Pulmonary artery endothelial cell (primary cell): Measurements from ENCODE around the gene NCKAP5L. TPM values are rescaled to one million over a fixed set of nuclear protein-coding genes. Genes with fewer than 3 reads are reported as not detected.
A peak's percentile ranks its signal among the peaks of the same experiment; 100 is the strongest.
"Not testable (repeated sequence)": the region's sequence is repeated elsewhere in the genome, so short reads cannot be mapped to it uniquely, and the experiment has no call there.

ENCODE experiments used
- DNase-seq: peaks from one replicate; pipeline ENCODE4 v3.0.0-alpha.2; 2011; ENCODE audit warnings: low read depth, low spot score
- total RNA-seq: library from RNA; depleted of rRNA; stranded (reverse); fragments of >200 nt; gene quantifications from 2 replicates; pipeline ENCODE4 v1.2.3, GENCODE V29; 2014

The NCKAP5L gene
- 11.8 and 11.9 TPM in 2 replicates for total RNA-seq

- peak; percentile 87 for DNase-seq
Measured at GRCh38 chr12:49828133-49829091, at the start of gene NCKAP5L. Gene NCKAP5L (minus strand): TSS chr12:49828413. CDS start chr12:49804044, 24,369 bp downstream.

GRCh38 chr12:49877066-49877465 is 48.9 kb upstream of the NCKAP5L start:
- no peak for DNase-seq

- DNase-seq: no peak
Measured at GRCh38 chr12:49876070-49876469, 47.9 kb upstream of the NCKAP5L start.

- DNase-seq: no peak
Measured at GRCh38 chr12:49875115-49875720, 47.0 kb upstream of the NCKAP5L start.

- DNase-seq: no peak
Measured at GRCh38 chr12:49874142-49874897, 46.1 kb upstream of the NCKAP5L start.

GRCh38 chr12:49873361-49873934 is 45.2 kb upstream of the NCKAP5L start:
- DNase-seq: no peak

- DNase-seq: no peak
Measured at GRCh38 chr12:49872781-49873181, 44.6 kb upstream of the NCKAP5L start.

- no peak for DNase-seq
Measured at GRCh38 chr12:49872381-49872780, 44.2 kb upstream of the NCKAP5L start.

- not testable (repeated sequence) for DNase-seq
Measured at GRCh38 chr12:49871811-49872251, 43.6 kb upstream of the NCKAP5L start.

GRCh38 chr12:49871263-49871561 is 43.0 kb upstream of the NCKAP5L start:
- DNase-seq: no peak

- no peak for DNase-seq
Measured at GRCh38 chr12:49870501-49871262, 42.5 kb upstream of the NCKAP5L start.

- no peak for DNase-seq
Measured at GRCh38 chr12:49869816-49870500, 41.7 kb upstream of the NCKAP5L start.

- DNase-seq: peak; percentile 99
Measured at GRCh38 chr12:49868952-49869815, 41.0 kb upstream of the NCKAP5L start.

- no peak for DNase-seq
Measured at GRCh38 chr12:49868449-49868848, 40.2 kb upstream of the NCKAP5L start.

- DNase-seq: no peak
Measured at GRCh38 chr12:49867570-49868341, 39.5 kb upstream of the NCKAP5L start.

GRCh38 chr12:49866859-49867569 is 38.8 kb upstream of the NCKAP5L start:
- DNase-seq: no peak

GRCh38 chr12:49865782-49866135 is 37.5 kb upstream of the NCKAP5L start:
- no peak for DNase-seq
